Measurements from ENCODE around the gene OR10P1.

Gene OR10P1

DNA sequence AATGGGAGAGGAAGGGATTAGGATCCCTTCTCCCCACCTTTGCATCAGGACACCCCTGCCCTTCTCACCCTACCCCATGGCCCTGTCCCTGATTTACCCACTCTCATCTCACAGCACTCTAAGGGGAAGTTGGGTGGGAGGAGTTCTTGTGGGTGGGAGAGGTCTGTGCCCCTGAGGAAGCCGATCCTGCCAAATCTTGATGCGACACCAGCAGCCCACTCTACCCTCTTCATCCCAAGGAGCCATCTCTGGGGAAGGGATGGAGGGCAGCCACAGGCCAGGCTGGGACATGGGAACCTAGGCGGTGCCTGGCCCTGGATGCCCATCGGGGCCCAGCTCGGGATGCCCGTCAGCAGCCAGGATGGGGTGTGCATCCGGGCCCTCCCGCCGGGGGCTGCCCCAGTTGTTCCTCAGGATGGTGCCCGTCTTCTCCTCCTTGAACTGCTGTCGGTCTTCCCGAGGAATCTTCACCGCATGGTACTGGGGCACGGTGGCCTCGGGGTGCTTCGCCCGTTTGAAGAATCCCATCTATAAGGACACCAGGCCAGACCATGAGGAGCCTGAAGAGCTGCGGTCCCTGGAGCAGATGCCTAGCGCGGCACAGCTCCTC lies 48.2 kb downstream of the OR10P1 start:
- TF ChIP-seq, protein P1, sequence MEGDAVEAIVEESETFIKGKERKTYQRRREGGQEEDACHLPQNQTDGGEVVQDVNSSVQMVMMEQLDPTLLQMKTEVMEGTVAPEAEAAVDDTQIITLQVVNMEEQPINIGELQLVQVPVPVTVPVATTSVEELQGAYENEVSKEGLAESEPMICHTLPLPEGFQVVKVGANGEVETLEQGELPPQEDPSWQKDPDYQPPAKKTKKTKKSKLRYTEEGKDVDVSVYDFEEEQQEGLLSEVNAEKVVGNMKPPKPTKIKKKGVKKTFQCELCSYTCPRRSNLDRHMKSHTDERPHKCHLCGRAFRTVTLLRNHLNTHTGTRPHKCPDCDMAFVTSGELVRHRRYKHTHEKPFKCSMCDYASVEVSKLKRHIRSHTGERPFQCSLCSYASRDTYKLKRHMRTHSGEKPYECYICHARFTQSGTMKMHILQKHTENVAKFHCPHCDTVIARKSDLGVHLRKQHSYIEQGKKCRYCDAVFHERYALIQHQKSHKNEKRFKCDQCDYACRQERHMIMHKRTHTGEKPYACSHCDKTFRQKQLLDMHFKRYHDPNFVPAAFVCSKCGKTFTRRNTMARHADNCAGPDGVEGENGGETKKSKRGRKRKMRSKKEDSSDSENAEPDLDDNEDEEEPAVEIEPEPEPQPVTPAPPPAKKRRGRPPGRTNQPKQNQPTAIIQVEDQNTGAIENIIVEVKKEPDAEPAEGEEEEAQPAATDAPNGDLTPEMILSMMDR (IDR thresholded peaks at IDR 0.05; ENCODE audit: borderline replicate concordance, insufficient read depth, low read depth, low read length) = no peak

DNA sequence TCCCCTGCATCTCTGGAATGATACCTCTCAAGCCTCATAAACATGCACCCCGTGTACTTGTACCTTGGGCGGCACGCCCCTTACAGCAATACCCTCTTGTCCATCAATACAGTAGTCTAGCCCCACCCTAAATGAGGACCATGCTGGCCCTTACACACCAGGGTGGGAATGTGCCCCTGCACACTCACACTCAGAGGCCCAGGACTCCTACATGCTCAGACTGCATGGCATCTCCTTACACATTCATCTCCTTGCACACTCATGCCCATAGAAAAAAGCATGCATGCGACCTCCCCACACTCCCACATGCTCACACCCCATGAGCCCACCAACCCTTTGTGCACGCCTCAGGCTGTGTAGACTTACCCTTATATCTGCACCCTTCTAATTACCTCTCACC lies 49.0 kb downstream of the OR10P1 start:
- TF ChIP-seq, protein P1 (IDR thresholded peaks at IDR 0.05; ENCODE audit: borderline replicate concordance, insufficient read depth, low read depth, low read length) = no peak

More for the DNA sequence above, 48.2 kb downstream of the OR10P1 start:
- no peak overlapping the region for H3K4me3 ChIP-seq (ENCODE audit: low read depth, low read length)

DNA sequence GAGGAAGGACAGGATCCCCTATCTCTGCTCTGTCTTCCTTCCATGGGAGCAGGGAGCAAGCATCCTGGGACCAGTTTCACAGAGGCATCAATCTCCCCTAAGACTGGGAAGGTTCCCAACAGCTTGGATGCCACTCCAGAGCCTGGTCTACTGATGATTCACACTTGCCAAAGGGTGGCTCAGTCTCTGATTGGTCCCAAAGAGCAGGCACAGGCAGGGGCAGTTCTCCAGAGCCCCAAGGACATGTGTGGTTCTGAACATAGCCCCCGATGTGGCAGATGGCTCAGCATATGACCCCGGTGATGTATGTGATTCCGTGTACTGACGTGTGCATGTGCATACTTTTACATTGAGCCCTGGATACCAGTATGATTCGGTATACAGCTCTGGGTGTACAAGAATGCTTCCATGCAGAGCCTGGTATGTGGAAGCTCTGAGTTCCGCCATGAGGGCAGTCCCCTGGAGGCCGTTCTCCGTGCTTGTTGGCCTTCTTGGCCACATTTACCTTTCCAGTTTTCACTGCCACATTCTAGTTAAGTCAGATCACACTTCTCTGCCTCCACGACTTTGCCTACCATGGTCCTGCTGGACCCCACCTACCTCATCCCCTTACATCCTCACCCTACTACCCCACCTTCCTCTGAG lies 49.8 kb downstream of the OR10P1 start:
- H3K4me3 ChIP-seq (ENCODE audit: low read depth, low read length) = no peak overlapping the region
- TF ChIP-seq, protein P1 (IDR thresholded peaks at IDR 0.05; ENCODE audit: borderline replicate concordance, insufficient read depth, low read depth, low read length) = no peak

More for the DNA sequence above, 49.0 kb downstream of the OR10P1 start:
- no peak overlapping the region for H3K4me3 ChIP-seq (ENCODE audit: low read depth, low read length)
